ENCODE results near the gene GMNC.

The GMNC gene

GRCh38 chr3:190847436-190847835, 15.1 kb downstream of the GMNC start:
- DNase-seq, result no peak

GRCh38 chr3:190840146-190840545, 22.3 kb downstream of the GMNC start:
- no peak for DNase-seq

GRCh38 chr3:190831225-190831624, 31.3 kb downstream of the GMNC start:
- DNase-seq, result no peak

GRCh38 chr3:190830031-190830430, 32.5 kb downstream of the GMNC start:
- DNase-seq, result no peak

GRCh38 chr3:190826018-190826417, 36.5 kb downstream of the GMNC start:
- DNase-seq, result no peak

DNA sequence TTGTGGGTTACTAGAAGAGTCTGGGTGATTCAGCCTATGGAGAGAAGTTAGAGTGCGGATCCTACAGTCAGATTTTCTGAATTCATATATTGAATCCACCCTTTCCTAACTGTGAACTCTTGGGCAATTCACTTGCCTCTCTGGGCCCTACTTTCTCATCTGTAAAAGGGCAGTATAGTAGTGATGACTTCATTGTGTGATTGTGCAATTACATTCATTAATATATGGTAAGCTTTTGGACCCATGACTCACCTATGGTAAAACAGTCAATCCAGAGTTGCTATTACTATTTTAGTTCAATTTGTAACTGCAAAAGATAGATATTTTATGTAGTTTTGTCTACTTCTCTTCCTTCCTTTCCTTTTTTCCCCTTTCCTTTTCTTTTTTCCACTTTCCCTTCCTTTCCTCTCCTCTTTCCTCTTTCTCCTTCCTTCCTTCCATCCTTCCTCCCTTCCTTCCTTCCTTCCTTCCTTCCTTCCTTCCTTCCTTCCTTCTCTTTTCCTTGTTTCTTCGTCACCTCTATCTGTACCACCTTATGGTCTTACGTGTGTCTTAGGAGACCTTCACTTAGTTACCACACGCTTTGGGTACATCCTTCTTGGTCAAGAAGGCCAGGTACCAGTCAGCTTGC, 37.0 kb downstream of the GMNC start:
- DNase-seq, result no peak

GRCh38 chr3:190811775-190812480, 50.6 kb downstream of the GMNC start:
- no peak for DNase-seq

- no peak for DNase-seq
Observed at GRCh38 chr3:190810957-190811356, 51.5 kb downstream of the GMNC start.

DNA sequence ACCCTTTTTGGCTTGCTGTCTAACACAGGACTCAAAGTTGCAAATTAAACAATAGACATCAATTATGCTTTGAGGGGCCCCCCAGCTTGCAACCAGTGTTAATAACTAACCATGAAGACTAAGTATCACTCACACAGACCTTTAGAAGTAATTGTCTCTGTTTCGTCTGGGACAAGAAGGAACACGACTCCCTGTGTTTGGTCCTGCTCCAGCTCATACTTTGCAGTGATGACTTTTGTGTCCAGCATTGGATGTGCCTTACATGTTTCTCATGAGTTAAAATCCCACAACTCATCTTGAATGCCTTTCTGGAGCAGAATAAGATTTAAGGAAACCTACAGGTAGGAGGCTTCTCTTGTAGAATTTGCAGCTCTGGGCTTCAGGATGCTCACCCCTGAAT, 53.1 kb downstream of the GMNC start:
- DNase-seq, result no peak

DNA sequence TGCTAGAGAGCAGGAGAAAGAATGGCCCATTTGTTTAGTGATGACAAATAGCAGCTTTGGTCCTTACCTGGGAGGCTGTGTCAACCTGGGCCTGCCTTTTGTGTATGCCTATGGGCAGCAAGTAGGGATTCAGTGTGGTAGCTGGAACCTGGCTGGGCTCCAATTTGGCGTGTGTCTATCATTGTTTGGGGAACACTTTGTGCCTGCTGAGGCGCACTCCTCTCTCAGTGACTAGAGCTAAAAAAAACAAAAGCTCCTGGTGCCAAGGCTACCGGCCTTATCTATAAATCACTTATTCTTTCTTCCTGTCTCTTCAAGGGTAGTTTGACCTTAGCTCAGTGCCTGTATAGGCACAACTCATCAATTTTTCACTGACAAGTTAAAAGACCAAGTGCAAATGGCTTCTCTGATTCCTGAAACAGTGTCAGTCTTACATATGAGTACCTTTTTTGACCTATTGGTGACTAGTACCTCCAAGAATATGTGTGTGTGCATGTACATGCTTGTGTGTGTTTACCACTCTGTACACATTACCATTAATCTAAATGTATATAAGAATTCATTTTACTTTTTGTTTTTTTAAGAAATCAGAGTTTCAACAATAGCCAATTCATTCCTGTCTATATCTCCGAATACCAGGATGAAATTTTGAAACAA, 54.6 kb downstream of the GMNC start:
- DNase-seq, result no peak
